Breast epithelium (tissue), 4 donors: ENCODE results near the gene CLSTN3. TPM values are rescaled to one million over a fixed set of nuclear protein-coding genes. Genes with fewer than 3 reads are reported as not detected.

Experiments used
- DNase-seq, 2 donors: peaks; one replicate each; pipeline ENCODE4 v3.0.0-alpha.2; 2019; ENCODE audit warnings: low spot score in 2 of 2
- H3K27ac ChIP-seq, 2 donors: fragments of 200-600 bp; sonication (generic) in 1 of 2; one replicate each; pipeline ENCODE4 v1.5.1; 2016 to 2019; ENCODE audit warnings: mild to moderate bottlenecking in 1 of 2
- H3K27me3 ChIP-seq, 2 donors: fragments of 200-600 bp; sonication (generic) in 1 of 2; one replicate each; pipeline versions ENCODE4 v1.5.1 to v1.6.0; 2017 to 2019; ENCODE audit warnings: control low read depth in 1 of 2, mild to moderate bottlenecking in 1 of 2
- H3K36me3 ChIP-seq: fragments of 200-600 bp; one replicate; pipeline ENCODE4 v1.5.1; 2019
- H3K4me1 ChIP-seq, 2 donors: fragments of 200-600 bp; sonication (generic); one replicate each; pipeline ENCODE4 v1.5.1; 2016 to 2019; ENCODE audit warnings: control low read depth in 1 of 2
- H3K4me3 ChIP-seq, 3 donors: fragments of 200-600 bp; sonication (generic); 1 replicate in 2 of 3; 2 replicates in 1 of 3; pipeline ENCODE4 v1.5.1; 2016 to 2019; ENCODE audit warnings: mild to moderate bottlenecking in 3 of 3, moderate library complexity in 2 of 3
- H3K9me3 ChIP-seq, 2 donors: fragments of 200-600 bp; sonication (generic) in 1 of 2; one replicate each; pipeline ENCODE4 v1.5.1; 2016 to 2019; ENCODE audit warnings: control low read depth in 1 of 2
- POLR2A ChIP-seq: fragments of 450-650 bp; IDR thresholded peaks from one replicate; pipeline ENCODE4 v1.6.1; 2016; ENCODE audit warnings: antibody characterized with exemption, mild to moderate bottlenecking, moderate library complexity
- POLR2AphosphoS5 ChIP-seq, 3 donors: sonication (generic); formaldehyde crosslinking; IDR thresholded peaks; one replicate each; pipeline ENCODE4 v1.6.1; 2017; ENCODE audit warnings: antibody characterized with exemption in 3 of 3
- intact Hi-C: fragments of 100-400 bp; cut with DNase I; formaldehyde crosslinking; loops from one replicate; pipeline ENCODE4 v1.15.1; 2023; ENCODE audit warnings: low total_unique reads
- total RNA-seq, 3 donors: library from RNA; depleted of rRNA; stranded (reverse); fragments of >200 nt; gene quantifications; one replicate each; pipeline ENCODE4 v1.1.0, GENCODE V29; 2016
- TF ChIP-seq, protein P1 (sequence below), 3 donors: fragments of 450-650 bp; IDR thresholded peaks; one replicate each; pipeline ENCODE4 v1.5.1; 2016 to 2017; ENCODE audit warnings: antibody characterized with exemption in 3 of 3, mild to moderate bottlenecking in 3 of 3, moderate library complexity in 3 of 3

The CLSTN3 gene
- total RNA-seq, 3 donors from 2014 or later, result 23.9 to 58.7 (median 40.3) TPM

- Histone ChIP-seq H3K27me3 (no peaks in the 10 kb centered on the region), H3K36me3 (no peaks in the 10 kb centered on the region), H3K4me1 (no peaks in the 10 kb centered on the region), H3K9me3 (no peaks in the 10 kb centered on the region), H3K4me3 (no peak overlapping the region), H3K27ac (no peak overlapping the region)
- TF ChIP-seq POLR2A (no peak), POLR2AphosphoS5 (IDR thresholded peaks at IDR 0.05) (no peak)
- TF ChIP-seq, protein P1, sequence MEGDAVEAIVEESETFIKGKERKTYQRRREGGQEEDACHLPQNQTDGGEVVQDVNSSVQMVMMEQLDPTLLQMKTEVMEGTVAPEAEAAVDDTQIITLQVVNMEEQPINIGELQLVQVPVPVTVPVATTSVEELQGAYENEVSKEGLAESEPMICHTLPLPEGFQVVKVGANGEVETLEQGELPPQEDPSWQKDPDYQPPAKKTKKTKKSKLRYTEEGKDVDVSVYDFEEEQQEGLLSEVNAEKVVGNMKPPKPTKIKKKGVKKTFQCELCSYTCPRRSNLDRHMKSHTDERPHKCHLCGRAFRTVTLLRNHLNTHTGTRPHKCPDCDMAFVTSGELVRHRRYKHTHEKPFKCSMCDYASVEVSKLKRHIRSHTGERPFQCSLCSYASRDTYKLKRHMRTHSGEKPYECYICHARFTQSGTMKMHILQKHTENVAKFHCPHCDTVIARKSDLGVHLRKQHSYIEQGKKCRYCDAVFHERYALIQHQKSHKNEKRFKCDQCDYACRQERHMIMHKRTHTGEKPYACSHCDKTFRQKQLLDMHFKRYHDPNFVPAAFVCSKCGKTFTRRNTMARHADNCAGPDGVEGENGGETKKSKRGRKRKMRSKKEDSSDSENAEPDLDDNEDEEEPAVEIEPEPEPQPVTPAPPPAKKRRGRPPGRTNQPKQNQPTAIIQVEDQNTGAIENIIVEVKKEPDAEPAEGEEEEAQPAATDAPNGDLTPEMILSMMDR (IDR thresholded peaks at IDR 0.05), result no peak
- DNase-seq, result no peak
- intact Hi-C loops, result no loop called here
Observed at GRCh38 chr12:7120166-7120565, 10.0 kb upstream of the CLSTN3 start.

DNA sequence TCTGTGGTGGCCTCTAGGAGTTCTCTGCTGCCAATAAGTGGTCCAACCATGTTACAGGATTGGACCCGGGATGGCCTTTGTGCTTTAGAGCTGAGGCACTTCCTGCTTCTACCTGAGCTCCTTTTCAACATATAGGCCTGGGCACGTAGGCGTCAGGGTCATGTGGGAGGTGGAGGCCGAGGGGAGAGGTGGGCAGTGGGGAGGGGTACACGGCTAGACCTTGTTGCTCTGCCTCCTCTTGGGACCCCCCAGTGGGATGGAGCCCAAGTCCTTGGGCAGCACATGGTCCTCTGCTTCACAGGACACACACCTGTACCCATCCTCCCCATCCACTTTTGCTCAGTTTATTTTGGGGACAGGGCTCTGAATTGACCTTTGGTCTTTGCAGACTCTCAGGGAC lies 8.8 kb upstream of the CLSTN3 start:
- no peak overlapping the region for H3K4me3 ChIP-seq
- no peaks in the 10 kb centered on the region for H3K36me3 ChIP-seq
- DNase-seq, result no peak
- TF ChIP-seq, protein P1 (IDR thresholded peaks at IDR 0.05), result no peak
- TF ChIP-seq POLR2A (no peak), POLR2AphosphoS5 (IDR thresholded peaks at IDR 0.05) (no peak)
- H3K4me1 ChIP-seq, result no peaks in the 10 kb centered on the region
- no peaks in the 10 kb centered on the region for H3K27me3 ChIP-seq
- intact Hi-C loops, result no loop called here
- no peaks in the 10 kb centered on the region for H3K9me3 ChIP-seq
- H3K27ac ChIP-seq, result peak overlapping the region in 1 of 2 donors; percentile 58

GRCh38 chr12:7122811-7123769 lies 7.1 kb upstream of the CLSTN3 start:
- Histone ChIP-seq H3K4me1 (no peaks in the 10 kb centered on the region), H3K9me3 (no peaks in the 10 kb centered on the region), H3K27me3 (no peaks in the 10 kb centered on the region), H3K36me3 (no peaks in the 10 kb centered on the region), H3K27ac (peak overlapping the region; percentile 3 to 72), H3K4me3 (no peak overlapping the region)
- no peak for DNase-seq
- TF ChIP-seq POLR2AphosphoS5 (IDR thresholded peaks at IDR 0.05) (no peak), POLR2A (no peak)
- TF ChIP-seq, protein P1 (IDR thresholded peaks at IDR 0.05), result no peak
- intact Hi-C loops, result no loop called here

GRCh38 chr12:7123806-7124522 lies 6.2 kb upstream of the CLSTN3 start:
- Histone ChIP-seq H3K27ac (peak overlapping the region in 1 of 2 donors; percentile 72), H3K9me3 (no peaks in the 10 kb centered on the region)
- no peak for TF ChIP-seq POLR2AphosphoS5 (IDR thresholded peaks at IDR 0.05)
- no peak for TF ChIP-seq POLR2A
- TF ChIP-seq, protein P1 (IDR thresholded peaks at IDR 0.05), result no peak

More at GRCh38 chr12:7123806-7124522, 6.2 kb upstream of the CLSTN3 start:
- H3K4me3 ChIP-seq, result no peak overlapping the region
- intact Hi-C loops, result no loop called here
- no peak for DNase-seq
- H3K27me3 ChIP-seq, result no peaks in the 10 kb centered on the region
- no peaks in the 10 kb centered on the region for H3K36me3 ChIP-seq
- no peaks in the 10 kb centered on the region for H3K4me1 ChIP-seq
